CD4-positive, alpha-beta T cell treated with Interleukin-2 at 100 ng/mL for 4 hours (primary cell): ENCODE results near the gene HUWE1.

Source experiments
- DNase-seq: peaks from one replicate; pipeline ENCODE4 v3.0.0-alpha.2; 2020; ENCODE audit warnings: low spot score

Gene HUWE1

GRCh38 chrX:53688300-53688699 is 1.8 kb upstream of the HUWE1 start:
- DNase-seq: no peak

GRCh38 chrX:53685711-53686110 is 808 bp downstream of the HUWE1 start:
- DNase-seq: no peak

- DNase-seq: no peak
Observed at GRCh38 chrX:53684415-53685192, 1.9 kb downstream of the HUWE1 start.

- peak; percentile 94 for DNase-seq
Observed at GRCh38 chrX:53683556-53684414, 2.7 kb downstream of the HUWE1 start.

GRCh38 chrX:53682885-53683555 is 3.5 kb downstream of the HUWE1 start:
- peak; percentile 42 for DNase-seq

- DNase-seq: no peak
Observed at GRCh38 chrX:53681661-53682060, 4.9 kb downstream of the HUWE1 start.

- DNase-seq: peak; percentile 23
Observed at GRCh38 chrX:53678667-53679066, 7.9 kb downstream of the HUWE1 start.

GRCh38 chrX:53677286-53677685 is 9.2 kb downstream of the HUWE1 start:
- DNase-seq: no peak

GRCh38 chrX:53674581-53674980 is 11.9 kb downstream of the HUWE1 start:
- DNase-seq: no peak

GRCh38 chrX:53669258-53669657 is 17.3 kb downstream of the HUWE1 start:
- no peak for DNase-seq

GRCh38 chrX:53666171-53666570 is 20.3 kb downstream of the HUWE1 start:
- DNase-seq: no peak

- DNase-seq: no peak
Observed at GRCh38 chrX:53660004-53660403, 26.5 kb downstream of the HUWE1 start.

GRCh38 chrX:53659039-53659438 is 27.5 kb downstream of the HUWE1 start:
- no peak for DNase-seq

GRCh38 chrX:53656845-53657244 is 29.7 kb downstream of the HUWE1 start:
- DNase-seq: no peak

GRCh38 chrX:53654376-53654775 is 32.1 kb downstream of the HUWE1 start:
- DNase-seq: no peak

- no peak for DNase-seq
Observed at GRCh38 chrX:53644751-53645150, 41.8 kb downstream of the HUWE1 start.

GRCh38 chrX:53642337-53642736 is 44.2 kb downstream of the HUWE1 start:
- DNase-seq: no peak

- DNase-seq: no peak
Observed at GRCh38 chrX:53639257-53639656, 47.3 kb downstream of the HUWE1 start.

- DNase-seq: no peak
Observed at GRCh38 chrX:53637479-53637878, 49.0 kb downstream of the HUWE1 start.

- no peak for DNase-seq
Observed at GRCh38 chrX:53631156-53631555, 55.4 kb downstream of the HUWE1 start.

GRCh38 chrX:53630261-53630660 is 56.3 kb downstream of the HUWE1 start:
- no peak for DNase-seq

- DNase-seq: no peak
Observed at GRCh38 chrX:53622431-53622830, 64.1 kb downstream of the HUWE1 start.
